HTR-8/SVneo (cell line): ENCODE data around the gene PHACTR3.

Experiments
- DNase-seq: peaks from one replicate; pipeline ENCODE4 v3.0.0; 2011; ENCODE audit warnings: low spot score, mixed read lengths; ENCODE audit not compliant: insufficient read length
- FAIRE-seq: peaks from 2 replicates; lab custom pipeline; 2011; peaks lifted over from hg19 to GRCh38; lab: Jason Lieb, UNC

PHACTR3 gene

DNA sequence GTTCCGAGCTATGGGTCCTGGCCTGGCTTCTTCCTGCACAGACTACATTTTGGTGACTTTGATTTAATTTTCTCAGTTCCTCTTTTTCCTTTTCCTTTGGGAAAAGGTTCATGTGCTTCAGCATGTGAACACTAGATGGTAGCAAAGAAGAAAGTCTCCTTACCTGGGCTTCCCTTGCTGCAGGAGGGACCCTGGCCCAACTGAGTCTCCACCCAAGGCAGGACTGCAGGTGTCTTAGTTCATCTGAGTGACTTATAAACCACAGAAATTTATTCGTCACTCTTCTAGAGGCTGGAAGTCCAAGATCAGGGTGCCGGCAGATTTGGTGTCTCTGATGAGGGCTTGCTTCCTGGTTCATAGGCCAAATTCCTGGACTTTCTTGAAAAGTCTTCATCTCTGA lies 165.9 kb downstream of the PHACTR3 start:
- FAIRE-seq (no peak), DNase-seq (no peak)

- no peak for FAIRE-seq
- DNase-seq, result no peak
Measured at GRCh38 chr20:59770851-59771250, 166.5 kb downstream of the PHACTR3 start.

DNA sequence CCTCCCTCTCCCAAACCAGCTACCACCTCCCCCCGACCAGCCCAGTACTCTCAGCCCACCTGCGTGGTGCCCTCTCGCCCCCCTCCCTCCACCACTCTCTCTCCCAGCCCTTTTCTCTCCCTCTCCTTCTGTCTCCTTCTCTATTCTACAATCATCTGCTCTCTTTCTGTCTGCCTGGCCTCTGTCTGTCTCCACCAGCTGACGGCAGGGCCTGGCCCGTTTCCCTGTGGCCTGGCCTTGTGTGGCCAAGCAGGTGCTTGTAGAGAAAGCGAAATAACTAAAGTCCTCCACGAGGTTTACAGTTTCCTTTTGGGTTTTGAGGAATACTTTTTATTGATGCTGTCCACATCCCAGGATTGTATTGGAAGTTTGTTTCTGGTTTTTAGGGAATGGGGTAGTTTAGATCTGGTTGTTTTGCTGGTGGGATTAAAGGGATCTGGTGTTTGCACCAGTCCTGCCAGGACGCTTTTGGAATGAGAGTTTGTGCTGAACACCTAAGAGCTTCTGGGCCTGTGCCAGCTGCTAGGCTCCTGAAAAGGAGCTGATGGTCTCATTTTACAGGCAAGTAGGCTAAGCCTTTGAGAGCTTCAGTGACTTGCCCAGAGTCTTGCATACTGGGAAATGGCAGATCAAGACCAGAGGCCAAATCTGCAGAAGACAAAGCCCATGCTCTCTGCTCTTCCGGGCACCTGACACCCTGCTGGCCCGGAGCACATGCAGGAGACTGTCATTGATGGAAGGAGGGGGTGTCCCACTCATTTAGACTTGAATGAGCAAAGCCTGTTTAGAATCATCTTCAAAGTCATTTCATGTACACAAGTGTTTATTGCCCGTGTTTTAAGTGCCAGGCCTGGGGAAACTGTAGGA lies 167.4 kb downstream of the PHACTR3 start:
- DNase-seq (no peak), FAIRE-seq (no peak)

DNA sequence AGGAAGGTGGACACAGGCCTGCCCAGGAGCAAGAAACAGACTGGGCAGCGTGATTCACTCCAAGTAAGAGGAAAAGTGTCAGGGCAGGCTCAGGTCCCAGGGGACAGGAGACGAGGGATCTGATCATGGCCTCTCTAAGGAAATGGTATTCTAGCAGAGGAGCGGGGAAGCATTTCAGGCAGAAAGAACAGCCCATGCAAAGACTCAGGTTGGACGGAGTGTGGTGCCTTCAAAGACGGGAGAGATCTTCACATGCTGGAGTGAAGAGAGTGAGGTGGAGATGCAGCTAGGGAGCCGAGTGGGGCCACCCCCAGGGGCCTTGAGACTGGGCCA lies 168.0 kb downstream of the PHACTR3 start:
- no peak for DNase-seq
- FAIRE-seq, result peak; percentile 31

- FAIRE-seq, result peak; percentile 33
Measured at GRCh38 chr20:59772931-59773913, 168.9 kb downstream of the PHACTR3 start.

GRCh38 chr20:59774204-59774641 lies 169.9 kb downstream of the PHACTR3 start:
- no peak for DNase-seq
- no peak for FAIRE-seq

More at GRCh38 chr20:59772931-59773913, 168.9 kb downstream of the PHACTR3 start:
- DNase-seq, result no peak

GRCh38 chr20:59774921-59775686 lies 170.8 kb downstream of the PHACTR3 start:
- no peak for DNase-seq
- peak; percentile 80 for FAIRE-seq

- FAIRE-seq, result no peak
- no peak for DNase-seq
Measured at GRCh38 chr20:59775687-59776055, 171.3 kb downstream of the PHACTR3 start.

- FAIRE-seq (no peak), DNase-seq (no peak)
Measured at GRCh38 chr20:59776059-59776603, 171.8 kb downstream of the PHACTR3 start.

- DNase-seq, result no peak
- no peak for FAIRE-seq
Measured at GRCh38 chr20:59776626-59777330, 172.4 kb downstream of the PHACTR3 start.

DNA sequence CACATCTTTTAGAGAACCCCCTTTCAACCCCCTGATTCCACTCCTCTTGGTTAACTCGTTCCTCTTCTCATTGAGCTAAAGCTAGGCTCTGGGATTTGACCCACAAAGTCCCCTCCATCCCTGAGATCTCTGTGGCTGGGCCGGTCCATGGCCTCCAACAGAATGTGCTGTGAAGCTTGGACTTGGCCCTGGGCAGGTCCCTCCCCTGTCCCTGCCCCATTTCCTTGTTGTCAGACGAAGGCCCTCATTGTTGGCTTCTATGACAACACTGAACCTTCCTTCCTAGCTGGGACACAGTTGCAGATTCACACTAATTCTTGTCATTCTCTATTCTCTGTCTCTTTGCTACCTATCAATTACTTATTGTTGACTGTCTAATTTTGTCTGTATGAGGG lies 173.0 kb downstream of the PHACTR3 start:
- FAIRE-seq (peak; percentile 44), DNase-seq (no peak)

- no peak for FAIRE-seq
- DNase-seq, result no peak
Measured at GRCh38 chr20:59777814-59778575, 173.7 kb downstream of the PHACTR3 start.

- DNase-seq (no peak), FAIRE-seq (no peak)
Measured at GRCh38 chr20:59778615-59779200, 174.4 kb downstream of the PHACTR3 start.

- FAIRE-seq, result peak; percentile 16
- no peak for DNase-seq
Measured at GRCh38 chr20:59779656-59780380, 175.5 kb downstream of the PHACTR3 start.

DNA sequence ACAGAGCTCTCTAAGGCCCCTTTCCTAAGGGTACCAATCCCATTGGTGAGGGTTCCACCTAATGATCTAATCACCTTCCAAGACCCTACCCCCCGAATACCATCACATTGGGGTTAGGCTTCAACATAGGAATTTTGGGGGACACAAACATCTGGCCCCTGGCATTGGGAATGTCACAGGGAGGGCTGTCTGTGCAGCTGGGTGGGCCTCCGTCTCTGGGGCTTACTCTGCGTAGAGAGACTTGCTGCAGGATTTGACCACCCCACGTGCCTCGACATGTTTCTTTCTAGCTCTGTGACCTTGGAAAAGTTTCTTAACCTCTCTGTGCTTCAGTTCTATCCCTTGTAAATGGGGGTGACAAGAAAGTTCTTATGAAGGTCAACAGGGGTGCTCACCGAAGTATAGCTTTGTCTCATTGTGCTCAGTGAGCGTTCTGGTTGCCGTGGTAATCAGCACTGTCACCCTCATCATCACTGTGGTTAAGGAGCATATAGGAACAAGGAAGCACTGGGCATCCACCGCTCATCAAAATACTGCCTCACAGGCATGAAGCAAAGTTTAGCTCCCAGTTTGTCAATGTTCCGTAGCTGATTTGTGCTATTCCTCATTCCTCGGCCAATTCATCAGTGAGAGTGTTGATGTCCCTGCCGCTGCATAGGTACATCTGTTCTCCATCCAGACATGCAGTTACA lies 176.3 kb downstream of the PHACTR3 start:
- no peak for DNase-seq
- FAIRE-seq, result peak; percentile 77

- no peak for DNase-seq
- peak; percentile 16 for FAIRE-seq
Measured at GRCh38 chr20:59781226-59781625, 176.9 kb downstream of the PHACTR3 start.
